ENCODE data around the gene TAF13. TPM values are rescaled to one million over a fixed set of nuclear protein-coding genes. Genes with fewer than 3 reads are reported as not detected.
"Not testable (repeated sequence)": the region's sequence is repeated elsewhere in the genome, so short reads cannot be mapped to it uniquely, and the experiment has no call there.

TAF13 gene
- total RNA-seq, 1 donor from 2014 or later = 9.3 TPM

DNA sequence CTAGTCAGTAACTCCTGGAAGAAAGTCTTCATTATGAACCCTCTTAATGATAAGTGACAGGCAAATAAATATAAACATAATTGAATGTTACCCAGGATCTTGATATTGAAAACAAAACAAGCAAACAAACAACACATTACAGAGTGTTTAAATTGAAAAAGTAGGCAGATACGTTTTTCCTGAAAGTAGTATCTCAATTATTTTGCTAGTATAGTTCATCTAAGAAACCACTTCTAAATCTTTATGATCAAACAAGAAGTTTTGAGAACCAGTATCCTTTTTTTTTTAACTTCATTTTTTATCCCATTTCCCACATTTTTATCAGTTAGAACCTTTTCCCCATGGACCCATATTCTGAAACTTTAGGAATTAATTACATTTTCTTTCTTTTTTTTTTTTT lies 30.2 kb downstream of the TAF13 start:
- Histone ChIP-seq H3K36me3 (no peaks in the 10 kb centered on the region), H3K27ac (no peak overlapping the region), H3K27me3 (no peaks in the 10 kb centered on the region), H3K4me1 (no peaks in the 10 kb centered on the region), H3K9me3 (no peaks in the 10 kb centered on the region), H3K4me3 (no peak overlapping the region)
- TF ChIP-seq, protein P1, sequence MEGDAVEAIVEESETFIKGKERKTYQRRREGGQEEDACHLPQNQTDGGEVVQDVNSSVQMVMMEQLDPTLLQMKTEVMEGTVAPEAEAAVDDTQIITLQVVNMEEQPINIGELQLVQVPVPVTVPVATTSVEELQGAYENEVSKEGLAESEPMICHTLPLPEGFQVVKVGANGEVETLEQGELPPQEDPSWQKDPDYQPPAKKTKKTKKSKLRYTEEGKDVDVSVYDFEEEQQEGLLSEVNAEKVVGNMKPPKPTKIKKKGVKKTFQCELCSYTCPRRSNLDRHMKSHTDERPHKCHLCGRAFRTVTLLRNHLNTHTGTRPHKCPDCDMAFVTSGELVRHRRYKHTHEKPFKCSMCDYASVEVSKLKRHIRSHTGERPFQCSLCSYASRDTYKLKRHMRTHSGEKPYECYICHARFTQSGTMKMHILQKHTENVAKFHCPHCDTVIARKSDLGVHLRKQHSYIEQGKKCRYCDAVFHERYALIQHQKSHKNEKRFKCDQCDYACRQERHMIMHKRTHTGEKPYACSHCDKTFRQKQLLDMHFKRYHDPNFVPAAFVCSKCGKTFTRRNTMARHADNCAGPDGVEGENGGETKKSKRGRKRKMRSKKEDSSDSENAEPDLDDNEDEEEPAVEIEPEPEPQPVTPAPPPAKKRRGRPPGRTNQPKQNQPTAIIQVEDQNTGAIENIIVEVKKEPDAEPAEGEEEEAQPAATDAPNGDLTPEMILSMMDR (IDR thresholded peaks at IDR 0.05) = no peak
- no peak for DNase-seq (ENCODE audit: low spot score in 2 of 2)
- intact Hi-C loops (cut with DNase I) = no loop called here

DNA sequence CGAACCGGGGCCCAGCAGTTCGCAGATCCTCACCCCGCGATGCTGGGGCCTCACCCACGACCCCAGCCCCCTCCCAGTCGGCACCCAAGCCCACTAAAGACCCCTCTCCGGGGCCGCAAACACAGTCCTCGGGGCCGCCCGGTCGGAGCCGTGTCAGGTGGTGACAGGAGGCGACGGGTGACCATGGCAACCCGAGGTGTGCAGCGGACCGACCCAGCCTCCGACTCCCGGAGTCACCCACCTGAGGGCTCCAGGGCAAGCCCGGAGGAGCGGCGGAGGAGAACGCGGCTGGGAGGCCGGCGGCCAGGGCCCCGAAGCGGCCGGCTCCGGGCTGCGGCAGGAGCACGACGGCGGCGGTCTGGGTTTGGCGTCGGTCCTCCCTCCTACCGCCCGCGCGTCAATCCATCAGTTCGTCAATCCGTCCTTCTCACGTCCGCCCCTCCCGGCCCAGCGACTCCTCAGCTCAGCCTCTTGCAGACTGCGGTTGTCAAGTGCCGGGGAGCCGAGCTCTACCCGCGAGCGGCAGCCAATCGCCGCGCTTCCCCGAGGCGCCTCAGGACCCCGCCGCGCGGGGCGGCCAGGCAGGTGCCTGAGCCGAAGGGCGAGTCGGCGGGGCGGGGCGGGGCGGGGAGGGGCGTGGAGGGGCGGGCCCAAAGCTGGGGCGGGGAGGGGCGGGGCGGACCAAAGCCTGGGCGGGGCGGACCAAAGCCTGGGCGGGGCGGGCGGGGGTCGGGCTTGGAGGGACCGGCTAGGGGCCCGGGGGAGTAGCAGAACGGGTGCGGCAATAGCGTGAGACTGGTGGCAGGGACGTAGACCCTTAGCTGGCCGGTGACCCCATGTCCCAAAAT lies 34.0 kb downstream of the TAF13 start, which contains the start of gene WDR47:
Gene WDR47 (minus strand): TSS at position 482 of the 848 bp plus-strand sequence. CDS start 18,590 bp downstream, outside the sequence.
- TF ChIP-seq, protein P1 (IDR thresholded peaks at IDR 0.05) = no peak
- peak; percentile 84 to 97 for DNase-seq (ENCODE audit: low spot score in 2 of 2)
- Histone ChIP-seq H3K27ac (peak within 1 kb of the TSS; percentile 83 to 86), H3K4me3 (peak within 1 kb of the TSS; percentile 78 to 94), H3K36me3 (no peaks in the 10 kb centered on the region), H3K27me3 (no peaks in the 10 kb centered on the region), H3K4me1 (peaks cover 0 to 5% of the 10 kb centered on the region in 2 donors), H3K9me3 (no peaks in the 10 kb centered on the region)
- intact Hi-C loops (cut with DNase I) = loop anchor here (1.0 to 5.0 kb wide), 4 partner anchors 34 to 79 kb away; partner anchors contain the start of genes CLCC1, TAF13 and TMEM167B

DNA sequence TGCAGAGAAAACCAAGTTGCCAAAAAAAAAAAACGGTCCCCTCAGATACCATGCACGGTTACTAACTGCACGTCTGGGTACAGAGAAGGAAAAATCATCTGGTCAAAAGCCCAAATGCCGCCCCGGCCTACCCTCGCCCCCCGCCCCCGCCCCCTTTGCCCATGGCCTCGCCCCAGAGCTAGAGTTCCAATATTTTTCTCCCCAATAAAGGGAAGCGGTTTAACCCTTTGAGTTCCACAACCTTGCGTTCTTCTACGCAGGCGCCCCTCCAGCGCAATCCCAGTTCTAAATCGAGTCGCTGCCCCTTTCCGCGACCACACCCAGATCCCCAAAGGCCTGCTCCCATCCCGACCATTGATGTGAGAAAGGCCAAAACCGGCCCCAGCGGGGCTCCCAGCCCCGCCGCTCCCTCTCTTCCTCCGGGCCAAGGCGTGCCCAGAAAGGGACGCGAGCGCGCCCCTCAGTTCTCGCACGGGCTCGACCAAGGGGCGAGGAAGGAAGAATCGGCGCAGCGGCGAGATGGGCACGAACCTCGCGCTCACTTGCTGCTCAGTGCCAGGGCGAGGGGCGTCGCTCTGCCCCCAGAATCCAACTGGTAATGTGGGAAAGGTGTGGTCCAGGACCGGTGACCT lies 34.7 kb downstream of the TAF13 start:
- no peaks in the 10 kb centered on the region for H3K9me3 ChIP-seq
- peak overlapping the region; percentile 83 to 86 for H3K27ac ChIP-seq
- no peaks in the 10 kb centered on the region for H3K27me3 ChIP-seq
- intact Hi-C loops (cut with DNase I) = loop anchor here (5.0 kb wide), 1 partner anchor 51 kb away; the partner anchor contains the start of gene TMEM167B
- DNase-seq (ENCODE audit: low spot score in 2 of 2) = no peak
- TF ChIP-seq, protein P1 (IDR thresholded peaks at IDR 0.05) = no peak
- H3K4me3 ChIP-seq = peak overlapping the region; percentile 78 to 94
- H3K4me1 ChIP-seq = peaks cover 0 to 5% of the 10 kb centered on the region in 2 donors
- no peaks in the 10 kb centered on the region for H3K36me3 ChIP-seq

DNA sequence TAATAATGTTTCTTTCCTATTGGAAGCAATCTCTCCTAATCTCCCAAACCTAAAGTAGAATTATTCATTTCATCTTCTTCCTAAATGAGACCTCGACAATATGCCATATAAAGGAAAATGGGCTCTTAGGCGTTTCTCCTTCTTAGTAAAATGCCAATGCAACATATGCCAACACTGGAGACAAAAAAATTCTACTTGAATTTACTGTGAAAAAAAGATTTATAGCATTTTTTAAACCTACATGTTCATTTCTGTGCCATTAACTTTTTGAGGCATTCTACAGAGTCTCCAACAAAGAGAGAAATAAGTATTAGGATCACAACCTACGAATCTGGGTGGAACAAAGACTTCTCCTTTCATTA lies 35.2 kb downstream of the TAF13 start:
- Histone ChIP-seq H3K9me3 (no peaks in the 10 kb centered on the region), H3K27me3 (no peaks in the 10 kb centered on the region), H3K27ac (no peak overlapping the region), H3K4me1 (peaks cover 0 to 5% of the 10 kb centered on the region in 2 donors), H3K4me3 (peak overlapping the region; percentile 78 to 94), H3K36me3 (no peaks in the 10 kb centered on the region)
- DNase-seq (ENCODE audit: low spot score in 2 of 2) = no peak
- intact Hi-C loops (cut with DNase I) = loop anchor here (5.0 kb wide), 1 partner anchor 52 kb away; the partner anchor contains the start of gene TMEM167B
- TF ChIP-seq, protein P1 (IDR thresholded peaks at IDR 0.05) = no peak

DNA sequence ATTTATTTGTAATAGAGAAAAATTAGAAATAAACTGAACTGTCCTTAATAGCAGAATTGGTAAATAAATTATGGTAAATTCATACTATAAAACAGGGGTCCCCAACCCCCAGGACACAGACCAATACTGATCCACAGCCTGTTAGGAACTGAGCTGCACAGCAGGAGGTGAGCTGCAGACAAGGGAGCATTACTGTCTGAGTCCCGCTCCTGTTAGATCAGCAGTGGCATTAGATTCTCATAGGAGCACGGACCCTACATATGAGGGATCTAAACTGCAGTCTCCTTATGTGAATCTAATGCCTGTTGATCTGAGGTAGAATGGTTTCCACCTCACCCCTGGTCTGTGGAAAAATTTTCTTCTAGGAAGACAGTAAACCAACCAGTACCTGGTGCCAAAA lies 41.4 kb downstream of the TAF13 start:
- TF ChIP-seq, protein P1 (IDR thresholded peaks at IDR 0.05) = no peak
- Histone ChIP-seq H3K9me3 (no peaks in the 10 kb centered on the region), H3K27me3 (no peaks in the 10 kb centered on the region), H3K4me1 (no peaks in the 10 kb centered on the region), H3K27ac (no peak overlapping the region), H3K36me3 (no peaks in the 10 kb centered on the region), H3K4me3 (no peak overlapping the region)
- DNase-seq (ENCODE audit: low spot score in 2 of 2) = no peak
- intact Hi-C loops (cut with DNase I) = no loop called here

DNA sequence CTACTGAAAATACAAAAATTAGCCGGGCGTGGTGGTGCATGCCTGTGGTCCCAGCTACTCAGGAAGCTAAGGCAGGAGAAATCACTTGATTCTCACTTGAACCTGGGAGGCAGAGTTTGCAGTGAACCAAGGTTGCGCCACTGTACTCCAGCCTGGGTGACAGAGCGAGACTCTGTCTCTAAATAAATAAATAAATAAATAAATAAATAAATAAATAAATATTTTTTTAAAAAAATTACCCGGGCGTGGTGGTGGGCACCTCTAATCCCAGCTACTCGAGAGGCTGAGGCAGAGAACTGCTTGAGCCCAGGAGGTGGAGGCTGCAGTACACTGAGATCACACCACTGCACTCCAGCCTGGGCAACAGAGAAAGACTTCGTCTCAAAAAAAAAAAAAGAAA lies 46.3 kb downstream of the TAF13 start:
- DNase-seq (ENCODE audit: low spot score in 2 of 2); H3K4me3 ChIP-seq; H3K27me3 ChIP-seq; intact Hi-C loops (cut with DNase I); H3K4me1 ChIP-seq; H3K36me3 ChIP-seq; H3K27ac ChIP-seq; H3K9me3 ChIP-seq: not testable (repeated sequence)

All from ascending aorta (tissue), 2 donors.